GM18909 (cell line): Measurements from ENCODE around the gene CDK5RAP3.

Source experiments
- ATAC-seq: cut with Tn5 transposase; IDR thresholded peaks from one replicate; pipeline ENCODE4 v1.9.1; 2021; ENCODE audit warnings: mild to moderate bottlenecking; ENCODE audit not compliant: unreplicated experiment, poor library complexity

The CDK5RAP3 gene

DNA sequence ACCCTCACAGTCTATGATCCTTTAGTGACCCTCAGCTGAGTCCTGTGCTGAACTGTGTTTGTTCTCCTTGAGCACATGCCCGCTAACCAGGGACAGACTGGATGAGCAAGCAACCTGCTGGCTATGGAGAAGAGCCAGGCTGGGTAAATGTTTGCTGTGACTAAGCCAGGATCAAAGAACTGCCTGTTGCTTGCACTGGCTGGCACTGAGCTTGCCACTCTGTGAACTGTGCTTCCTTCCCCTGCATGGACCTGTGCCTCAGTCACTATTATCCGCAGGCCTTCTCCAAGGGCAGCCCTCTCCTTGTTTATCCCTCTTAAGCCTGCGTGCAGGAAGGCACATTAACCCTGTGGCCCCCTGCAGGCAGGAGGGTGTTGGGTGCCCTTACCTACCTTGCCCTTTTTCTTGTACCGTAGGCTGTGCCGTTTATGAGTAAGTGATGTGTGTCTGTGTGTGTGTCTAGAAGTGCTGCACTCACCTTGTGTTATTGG, 22.2 kb upstream of the CDK5RAP3 start:
- ATAC-seq, result no peak

DNA sequence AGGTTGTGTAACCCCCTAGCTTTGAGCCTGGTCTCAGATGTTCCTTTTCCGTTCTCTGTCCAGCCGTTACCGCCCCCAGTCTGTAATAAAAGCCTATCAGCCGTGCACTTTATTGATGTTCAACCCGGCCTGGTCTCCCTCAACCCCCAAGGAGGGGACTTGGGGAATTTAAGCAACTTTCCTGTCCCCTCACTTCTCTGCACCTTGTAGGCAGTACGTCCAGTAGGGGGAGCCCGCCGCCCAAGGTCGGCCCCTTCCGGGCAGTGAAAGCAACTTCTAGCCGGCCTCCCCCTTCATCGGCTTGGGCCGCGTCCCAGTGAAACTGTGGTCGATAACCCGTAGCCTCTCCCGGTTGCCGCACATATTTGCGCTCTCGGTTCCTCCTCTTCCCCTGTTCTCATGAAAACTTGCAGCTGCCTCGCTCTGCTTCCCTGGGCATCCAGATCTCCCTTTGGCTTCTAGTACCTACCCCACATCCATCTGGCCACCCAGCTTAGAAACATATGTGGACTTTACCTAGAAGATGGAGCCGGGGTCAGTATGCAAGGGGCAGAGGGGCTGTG, 21.6 kb upstream of the CDK5RAP3 start:
- peak; percentile 70 for ATAC-seq

DNA sequence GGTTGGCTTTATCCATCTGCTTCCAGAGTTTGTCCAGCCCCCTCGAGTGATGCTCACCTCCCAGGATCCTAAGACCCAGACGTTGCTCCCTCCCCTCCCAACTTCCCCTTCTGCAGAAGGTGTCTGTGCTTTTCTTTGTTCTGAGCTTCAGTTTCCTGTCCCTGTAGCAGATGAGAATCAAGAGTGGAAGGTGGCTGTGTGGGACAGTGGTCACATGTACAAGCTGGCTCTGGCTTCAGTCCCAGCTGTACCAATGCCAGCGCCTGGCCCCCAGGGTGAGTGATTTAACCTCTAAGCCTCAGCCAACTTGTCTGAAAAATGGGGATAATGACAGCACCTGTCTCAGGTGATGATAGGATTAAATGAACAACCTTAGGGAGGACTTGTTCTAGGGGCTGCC, 21.0 kb upstream of the CDK5RAP3 start:
- ATAC-seq, result no peak

DNA sequence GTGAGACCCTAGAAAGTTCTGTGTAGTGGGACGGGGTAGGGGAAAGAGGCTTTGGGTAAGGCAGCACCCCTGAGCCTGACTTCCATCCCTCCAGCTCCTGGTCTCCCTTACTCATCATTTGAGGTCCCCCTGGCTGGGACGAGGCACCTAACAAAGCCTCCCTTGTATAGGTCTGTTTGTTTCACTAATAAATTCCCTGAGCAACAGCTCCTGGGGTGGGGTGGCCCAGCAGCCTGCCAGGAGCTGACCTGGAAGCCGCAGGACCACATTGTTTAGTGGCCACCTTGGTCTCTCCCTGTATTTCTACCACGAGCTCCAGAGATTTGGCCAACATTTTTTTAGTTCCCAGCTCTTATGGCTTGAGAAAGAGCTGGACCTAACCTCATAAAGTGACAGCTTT, 20.5 kb upstream of the CDK5RAP3 start:
- no peak for ATAC-seq

DNA sequence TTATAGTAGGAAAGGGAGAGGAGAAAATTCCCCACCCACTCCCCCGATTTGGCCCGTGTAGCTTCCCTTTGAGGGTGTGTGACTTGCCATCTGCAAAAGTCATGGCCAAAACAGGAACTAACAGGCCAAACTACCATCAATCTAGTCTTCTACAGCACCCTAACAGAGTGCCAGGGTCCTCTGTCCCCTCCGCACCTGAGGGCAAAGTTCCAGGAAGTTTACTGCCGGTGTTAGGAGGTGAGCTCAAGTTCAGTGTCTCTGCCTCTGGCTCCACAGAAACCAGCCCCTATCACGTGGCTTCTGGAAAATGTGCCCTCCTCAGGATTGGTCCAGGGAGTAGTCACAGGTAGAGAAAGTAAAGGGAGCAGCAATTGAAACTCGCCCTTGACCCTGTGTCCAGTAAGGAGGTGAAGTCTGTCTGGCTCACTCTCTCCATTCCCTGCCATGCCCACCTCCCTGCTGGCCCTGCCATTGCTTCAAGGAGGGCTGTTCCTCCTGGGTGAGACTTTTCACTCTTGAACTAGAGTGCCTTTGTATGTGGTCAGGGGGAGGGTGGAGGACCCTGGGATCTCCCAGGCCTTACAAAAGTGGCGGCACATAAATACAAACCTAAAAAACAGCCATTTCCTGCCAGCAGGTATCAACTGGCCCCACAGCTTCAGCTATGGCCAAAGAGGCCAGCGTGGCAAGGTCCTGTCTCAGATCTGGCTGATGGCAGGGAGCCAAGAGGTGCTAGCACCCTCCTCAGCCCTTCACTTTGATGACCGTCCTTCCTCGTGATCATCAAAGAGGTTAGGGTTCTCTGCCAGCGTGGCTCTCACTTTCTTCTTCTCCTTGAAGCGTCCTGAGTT, 18.5 kb upstream of the CDK5RAP3 start:
- no peak for ATAC-seq

DNA sequence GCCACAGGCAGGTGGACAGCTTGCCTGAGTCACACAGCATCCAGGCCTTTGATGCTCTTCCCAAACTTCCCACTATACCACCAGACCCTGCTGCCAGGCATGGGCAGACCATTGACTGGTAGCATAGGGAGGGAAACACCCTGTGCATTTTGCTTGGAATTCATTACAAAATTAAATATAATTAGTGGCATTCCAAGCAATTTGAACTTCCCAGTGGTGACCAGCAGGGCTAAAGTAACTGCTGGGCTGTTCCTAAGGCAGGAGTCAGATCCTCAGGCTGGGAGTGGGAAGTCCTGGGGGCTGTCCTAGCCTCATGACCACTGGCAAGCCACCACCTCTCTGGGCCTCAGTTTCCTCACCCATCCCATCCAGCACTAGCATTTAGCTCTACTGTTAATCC, 17.0 kb upstream of the CDK5RAP3 start:
- no peak for ATAC-seq

DNA sequence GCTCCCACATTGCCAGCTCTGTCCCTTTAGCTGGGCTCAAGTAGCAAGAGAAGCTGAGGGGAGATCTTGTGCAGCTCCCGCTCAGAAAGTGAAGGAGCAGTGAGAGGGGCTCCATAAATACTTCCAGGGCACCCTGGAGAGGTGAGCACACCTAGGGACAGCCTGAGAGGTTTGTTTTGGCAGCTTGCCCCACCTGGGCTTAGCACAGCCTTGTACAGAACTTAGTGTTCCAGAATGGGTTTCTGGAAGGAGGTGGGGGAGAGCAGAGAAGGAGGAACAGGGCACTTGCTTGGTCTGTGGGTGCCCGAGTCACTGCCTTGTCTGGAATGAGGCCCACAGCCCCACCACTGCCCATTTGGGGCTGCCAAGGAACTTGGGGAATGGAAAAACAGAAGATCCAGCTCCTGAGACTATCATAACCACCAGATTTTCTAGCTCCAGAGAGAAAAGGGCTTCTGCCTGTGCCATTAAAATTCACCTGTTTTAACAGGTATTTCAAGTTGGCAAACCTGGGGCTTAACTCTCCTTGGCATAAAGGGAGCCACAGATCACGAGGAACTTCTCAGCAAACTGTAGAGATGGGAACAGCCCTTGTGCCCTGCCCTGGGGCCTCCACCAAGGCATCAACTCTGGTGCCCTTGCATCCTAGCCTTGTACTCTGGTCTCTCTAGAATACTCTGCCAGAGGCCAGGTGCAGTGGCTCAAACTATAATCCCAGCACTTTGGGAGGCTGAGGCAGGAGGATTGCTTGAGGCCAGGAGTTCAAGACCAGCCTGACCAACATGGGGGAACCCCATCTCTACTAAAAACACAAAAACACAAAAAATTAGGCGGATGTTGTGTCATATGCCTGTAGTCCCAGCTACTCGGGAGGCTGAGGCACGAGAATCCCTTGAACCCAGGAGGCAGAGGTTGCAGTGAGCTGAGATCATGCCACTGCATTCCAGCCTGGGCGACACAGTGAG, 15.1 kb upstream of the CDK5RAP3 start:
- no peak for ATAC-seq

DNA sequence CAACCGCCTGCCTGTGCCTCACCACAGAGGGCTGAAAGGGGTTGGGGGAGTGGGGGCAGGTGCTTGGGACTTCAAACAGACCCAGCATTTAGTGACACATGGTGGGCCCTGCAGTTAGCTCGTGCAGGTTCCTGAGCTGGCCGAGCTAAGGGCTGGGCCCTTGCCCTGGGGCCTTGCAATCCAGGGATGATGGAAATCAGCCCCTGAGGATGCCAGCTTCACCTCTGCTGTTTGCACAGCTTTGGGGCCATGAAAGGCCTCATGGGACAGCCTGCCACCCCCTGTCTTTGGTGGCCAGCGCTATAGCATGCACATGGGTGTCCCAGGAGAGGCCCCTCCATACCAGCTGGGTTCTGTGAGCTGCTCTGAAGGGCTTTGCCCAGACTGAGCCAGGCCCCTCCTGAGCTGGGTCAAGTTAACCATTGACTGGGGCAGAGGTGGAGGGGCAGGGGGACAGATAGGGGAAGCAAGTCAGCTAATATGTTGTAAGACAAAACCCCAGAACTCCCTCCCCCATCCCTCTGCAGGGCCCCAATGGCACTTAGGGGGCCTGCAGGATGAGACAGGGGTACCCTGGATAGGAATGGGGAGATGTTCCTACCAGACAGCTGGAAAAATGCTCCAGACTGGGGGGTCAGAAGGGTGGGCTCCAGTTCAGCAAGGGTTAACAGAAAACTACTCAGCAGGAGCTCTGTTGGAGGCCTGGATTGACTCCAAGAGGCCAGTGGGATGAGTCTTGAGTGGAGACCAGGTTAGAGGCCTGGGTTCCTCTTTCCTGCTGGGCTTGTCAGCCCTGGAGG, 13.9 kb upstream of the CDK5RAP3 start:
- ATAC-seq, result no peak

DNA sequence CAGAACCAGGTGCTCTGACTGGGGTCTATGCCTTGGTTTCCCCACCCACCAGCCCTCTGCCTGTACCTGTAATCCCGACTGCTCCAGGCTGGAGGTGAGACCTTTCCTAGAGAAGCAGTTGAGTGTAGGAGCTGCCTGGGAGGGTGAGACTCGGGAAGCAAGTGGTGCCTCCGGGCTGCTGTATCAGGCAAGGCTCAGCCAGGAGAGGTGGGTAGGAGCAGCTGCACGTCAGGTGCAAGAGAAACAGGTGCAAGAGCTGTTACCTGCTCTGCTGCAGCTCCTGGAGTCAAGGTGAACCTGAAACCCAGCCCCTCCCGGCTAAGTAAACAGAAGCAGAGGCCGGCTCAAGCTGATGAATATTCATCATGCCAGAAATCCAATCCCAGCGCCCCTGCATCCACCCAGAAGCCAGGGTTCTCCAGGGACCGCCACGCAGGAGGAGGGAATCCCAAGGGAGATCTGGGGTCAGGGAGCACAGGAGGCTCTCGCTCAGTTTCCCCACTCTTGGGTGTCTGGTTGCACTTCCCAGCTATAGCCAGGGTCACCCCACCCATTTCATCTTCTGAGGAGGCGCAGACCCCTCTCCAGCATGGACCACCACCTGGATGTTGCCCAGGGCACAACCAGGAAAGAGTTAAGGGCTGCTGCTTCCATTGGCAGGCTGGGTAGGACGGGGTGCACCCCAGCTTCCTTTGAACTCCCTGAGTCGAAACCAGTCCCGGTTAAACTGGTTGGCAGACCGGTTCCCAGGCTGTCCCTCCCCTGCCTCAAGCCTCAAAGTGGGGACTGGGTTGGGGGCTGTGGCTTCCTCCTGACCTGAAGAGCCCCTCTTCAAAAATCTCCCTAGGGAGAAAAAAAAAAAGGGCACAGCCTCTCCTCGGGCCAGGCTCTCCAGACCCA, 13.1 kb upstream of the CDK5RAP3 start, which contains the start of gene PRR15L:
Gene PRR15L (minus strand): TSS at position 293 of the 900 bp plus-strand sequence. CDS start 4,649 bp downstream, outside the sequence.
- no peak for ATAC-seq

DNA sequence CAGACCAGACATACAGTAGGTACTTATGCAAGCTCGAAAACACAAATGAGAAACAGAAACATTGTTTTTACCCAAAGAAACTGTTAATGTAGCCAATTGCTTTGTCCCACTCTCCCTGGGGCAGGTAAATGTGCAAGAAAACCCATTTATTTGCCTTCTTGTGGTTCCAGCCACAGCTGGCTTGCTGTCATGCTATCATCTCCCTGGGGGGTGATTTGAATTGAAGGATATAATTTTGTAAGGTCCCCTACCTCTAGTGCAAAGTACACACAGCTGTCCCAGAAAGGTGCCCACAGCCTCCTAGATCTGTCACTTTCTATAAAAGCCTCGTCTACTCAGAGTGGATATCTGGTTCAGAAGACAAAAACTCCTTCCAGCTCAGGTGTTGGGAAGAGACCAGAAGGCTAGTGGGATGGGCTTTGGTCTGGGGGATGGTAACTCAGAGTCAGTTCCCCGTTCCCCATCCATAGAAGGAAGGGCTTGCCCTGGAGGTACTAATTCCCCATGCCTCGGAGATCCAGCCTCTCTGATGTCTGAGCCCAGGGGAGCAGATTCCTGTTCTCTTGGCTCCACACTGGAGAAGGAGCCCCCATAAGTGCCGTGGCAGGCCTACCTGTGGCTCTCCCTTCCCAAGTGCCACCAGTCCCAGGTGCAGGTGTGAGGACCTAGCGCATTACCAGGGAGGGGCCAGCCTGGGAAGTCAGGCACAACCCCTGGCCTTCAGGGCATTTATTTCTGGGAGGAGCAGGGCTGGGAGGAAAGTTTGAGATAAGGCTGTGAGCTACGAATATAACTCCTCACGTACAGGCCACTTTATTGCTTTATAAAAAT, 10.9 kb upstream of the CDK5RAP3 start:
- ATAC-seq, result no peak

DNA sequence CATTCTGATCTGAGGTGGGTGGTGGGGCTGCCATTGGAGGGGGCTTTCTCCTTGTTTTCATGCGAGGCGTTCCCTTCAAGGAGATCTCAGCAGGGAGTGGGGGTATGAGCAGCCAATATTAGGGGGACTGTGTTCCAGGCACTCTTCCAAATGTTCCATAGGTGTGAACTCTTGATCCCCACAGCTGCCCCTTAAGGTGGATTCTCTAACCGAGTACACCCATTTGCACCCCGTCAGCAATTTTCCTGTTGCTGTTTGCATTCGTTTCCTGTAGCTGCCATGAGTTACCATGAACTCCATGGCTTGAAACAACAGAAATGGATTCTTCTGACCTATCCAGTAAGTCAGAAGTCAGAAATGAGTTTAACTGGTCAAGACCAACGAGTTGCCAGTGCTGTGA, 9.5 kb upstream of the CDK5RAP3 start:
- no peak for ATAC-seq

DNA sequence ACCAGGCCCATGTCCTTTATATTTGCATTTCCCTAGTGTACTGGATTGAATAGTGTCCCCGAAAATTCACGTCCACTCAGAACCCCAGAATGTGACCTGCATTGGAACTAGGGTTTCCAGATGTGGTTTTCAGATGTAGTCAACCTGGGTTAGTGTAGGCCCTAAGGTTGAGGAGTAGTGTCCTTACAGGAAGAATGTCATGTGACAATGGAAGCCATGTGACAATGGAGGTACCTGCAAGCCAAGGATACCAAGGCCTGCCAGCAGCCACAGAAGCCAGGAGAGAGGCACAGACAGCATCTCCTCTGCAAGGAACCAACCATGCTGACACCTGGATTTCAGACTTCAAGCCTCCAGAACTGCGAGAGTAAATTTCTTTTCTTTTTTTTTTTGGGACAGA, 8.0 kb upstream of the CDK5RAP3 start:
- no peak for ATAC-seq

DNA sequence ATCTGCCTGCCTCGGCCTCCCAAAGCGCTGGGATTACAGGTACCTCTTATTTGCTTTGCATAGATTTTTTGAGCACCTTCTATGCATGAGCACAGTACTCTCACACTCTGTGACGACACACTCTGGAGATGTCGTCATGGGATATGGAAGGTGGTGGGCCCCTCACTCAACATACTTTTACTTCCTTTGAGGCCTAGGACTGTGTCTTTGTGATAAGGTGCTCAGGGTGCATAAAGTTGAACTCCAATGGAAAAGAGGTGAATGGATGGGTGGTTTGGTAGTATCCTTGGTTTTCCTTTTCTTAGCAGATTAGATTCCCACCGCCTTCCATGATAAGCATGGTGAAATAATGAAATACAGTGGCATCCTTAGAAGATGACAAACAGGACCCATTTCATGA, 6.1 kb upstream of the CDK5RAP3 start:
- ATAC-seq, result no peak

DNA sequence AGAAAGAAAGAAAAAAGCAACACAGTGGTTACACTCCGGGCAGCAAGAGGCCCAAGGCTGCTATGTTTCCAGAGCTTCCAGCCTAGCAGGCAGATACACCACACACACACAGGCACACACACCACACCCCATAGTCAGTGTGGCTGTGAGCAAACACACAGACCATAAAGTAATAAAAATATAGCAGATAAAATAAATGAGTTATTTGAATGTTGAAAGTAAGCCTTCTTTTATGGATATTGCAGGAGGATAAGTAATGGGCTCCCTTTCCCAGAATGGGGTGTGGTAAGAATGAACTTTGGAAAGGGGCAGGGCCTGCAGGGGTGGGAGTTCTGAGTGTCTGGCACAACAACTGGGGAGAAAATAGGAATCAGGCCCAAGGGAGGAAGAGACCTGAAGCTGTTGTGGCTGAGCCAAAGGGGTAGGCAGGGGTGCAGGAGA, 4.8 kb upstream of the CDK5RAP3 start:
- ATAC-seq, result no peak

DNA sequence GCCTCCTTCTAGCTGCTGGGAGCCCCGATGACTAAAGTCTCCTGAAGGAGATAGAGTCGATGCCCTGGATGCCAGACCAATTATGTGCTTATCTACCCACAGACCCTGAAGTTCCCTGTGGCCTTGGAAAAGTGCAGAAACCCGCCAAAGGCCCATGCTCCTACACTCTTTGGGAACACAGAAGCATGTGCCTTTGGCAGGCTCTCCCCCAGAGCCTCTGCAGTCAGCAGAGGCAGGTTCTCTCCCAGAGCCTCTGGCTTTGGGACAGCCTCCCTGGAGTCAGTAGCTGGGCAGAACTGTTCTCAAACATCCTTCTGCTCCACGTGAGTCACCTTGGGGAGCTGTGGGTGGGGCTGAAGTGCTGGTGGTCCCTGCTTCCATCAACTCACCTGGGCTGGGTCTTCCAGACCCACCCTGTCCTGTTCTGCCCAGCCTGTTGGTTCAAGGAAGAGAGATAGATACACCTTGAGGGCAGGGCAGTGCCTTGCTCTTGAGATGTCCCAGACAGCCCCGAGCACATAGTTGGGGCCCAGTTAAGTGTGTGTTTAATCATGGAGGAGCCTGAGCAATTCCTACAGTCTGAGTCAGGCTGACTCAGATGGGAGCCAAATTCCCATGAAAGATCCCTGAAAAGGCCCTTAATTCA, 3.2 kb upstream of the CDK5RAP3 start:
- ATAC-seq, result no peak

DNA sequence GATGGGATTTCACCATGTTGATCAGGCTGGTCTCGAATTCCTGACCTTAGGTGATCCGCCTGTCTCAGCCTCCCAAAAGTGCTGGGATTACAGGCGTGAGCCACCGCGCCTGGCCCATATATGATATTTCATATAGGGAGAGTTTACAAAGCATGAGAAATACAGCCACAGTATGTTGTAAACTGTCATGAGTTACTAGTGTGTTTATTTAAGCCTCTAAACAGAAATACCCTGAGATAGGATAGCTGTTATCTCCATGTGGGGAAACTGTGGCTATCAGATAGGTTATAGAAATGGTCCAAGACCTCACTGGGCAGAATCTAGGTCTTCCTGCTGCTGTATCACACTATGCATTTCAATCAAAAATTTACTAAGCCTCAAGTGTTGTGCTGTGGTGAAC, 2.1 kb upstream of the CDK5RAP3 start:
- ATAC-seq, result no peak

DNA sequence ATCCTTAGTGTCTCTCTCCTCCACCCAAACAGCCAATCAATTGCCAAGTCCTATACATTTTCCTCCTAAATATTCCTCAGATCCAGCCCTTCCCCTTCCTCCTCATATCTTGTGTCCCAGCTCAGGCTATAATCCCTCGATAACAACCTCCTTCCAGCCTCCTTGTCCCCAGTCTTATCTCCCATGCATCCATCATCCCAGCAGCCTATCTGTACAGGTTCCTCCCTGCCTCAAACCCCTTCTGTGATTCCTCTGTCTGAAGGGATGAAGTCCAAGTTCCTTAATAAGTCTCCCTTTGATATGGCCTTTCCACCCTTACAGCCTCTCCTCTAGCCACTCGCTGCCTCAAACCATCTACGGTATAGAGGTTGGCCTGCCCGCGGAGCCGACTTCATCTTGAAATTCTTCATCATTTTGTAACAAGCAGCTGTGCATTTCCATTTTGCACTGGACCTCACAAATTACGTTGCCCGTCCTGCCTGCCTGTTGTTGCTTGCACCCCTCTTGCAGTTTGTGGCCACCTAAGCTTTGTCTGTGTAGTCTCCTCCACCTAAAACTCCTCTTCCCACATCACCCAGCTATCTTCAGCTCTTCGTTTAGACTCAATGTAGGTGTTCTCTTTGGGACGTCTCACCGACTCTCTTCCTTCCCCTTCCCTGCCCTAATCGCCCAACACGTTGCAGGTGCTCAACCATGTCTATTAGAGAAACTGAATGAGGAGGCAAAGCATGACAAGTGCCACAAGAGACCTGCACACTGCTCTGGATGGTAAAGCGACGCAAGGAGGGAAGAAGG, 786 bp upstream of the CDK5RAP3 start:
- ATAC-seq, result no peak
